ENCODE results near the gene PLA2G10. TPM values are rescaled to one million over a fixed set of nuclear protein-coding genes. Genes with fewer than 3 reads are reported as not detected.

The PLA2G10 gene
- total and polyA plus RNA-seq, 7 donors: not detected

- intact Hi-C loops (cut with DNase I): no loop called here
These were observed 17.5 kb downstream of the PLA2G10 start for GRCh38 chr16:14676633-14677032.

GRCh38 chr16:14672403-14672971 lies 21.6 kb downstream of the PLA2G10 start:
- Histone ChIP-seq H3K36me3 (ENCODE audit: insufficient read depth in 1 of 2, low read depth in 1 of 2) (peaks cover 2 to 6% of the 10 kb centered on the region in 2 donors), H3K4me1 (no peaks in the 10 kb centered on the region), H3K27me3 (ENCODE audit: insufficient read depth in 3 of 3, low read length in 2 of 3) (no peaks in the 10 kb centered on the region), H3K9me3 (no peaks in the 10 kb centered on the region), H3K4me3 (no peak overlapping the region), H3K27ac (no peak overlapping the region)
- no peak for DNase-seq
- TF ChIP-seq CTCF (IDR thresholded peaks at IDR 0.05): no peak
- no peak for ATAC-seq
- WGBS, 3 donors: 68 to 78% (median 70%) methylated on average over 7 of the region's 7 CpGs
- intact Hi-C loops (cut with DNase I): no loop called here

More at GRCh38 chr16:14676633-14677032, 17.5 kb downstream of the PLA2G10 start:
- Histone ChIP-seq H3K9me3 (no peaks in the 10 kb centered on the region), H3K4me1 (no peaks in the 10 kb centered on the region), H3K27me3 (ENCODE audit: insufficient read depth in 3 of 3, low read length in 2 of 3) (no peaks in the 10 kb centered on the region), H3K4me3 (no peak overlapping the region), H3K27ac (no peak overlapping the region), H3K36me3 (ENCODE audit: insufficient read depth in 1 of 2, low read depth in 1 of 2) (no peaks in the 10 kb centered on the region)
- DNase-seq (no peak), ATAC-seq (no peak)
- WGBS, 3 donors: 86 to 87% (median 86%) methylated on average over 3 of the region's 3 CpGs
- no peak for TF ChIP-seq CTCF (IDR thresholded peaks at IDR 0.05)

- Histone ChIP-seq H3K27ac (no peak overlapping the region), H3K4me3 (no peak overlapping the region), H3K27me3 (ENCODE audit: insufficient read depth in 3 of 3, low read length in 2 of 3) (no peaks in the 10 kb centered on the region), H3K9me3 (no peaks in the 10 kb centered on the region), H3K36me3 (ENCODE audit: insufficient read depth in 1 of 2, low read depth in 1 of 2) (peaks cover 9 to 33% of the 10 kb centered on the region in 2 donors), H3K4me1 (no peaks in the 10 kb centered on the region)
- TF ChIP-seq CTCF (IDR thresholded peaks at IDR 0.05): no peak
- peak; percentile 32 to 57 (median 44) for ATAC-seq
- WGBS, 3 donors: 90 to 95% (median 92%) methylated on average over 4 of the region's 4 CpGs
- no peak for DNase-seq
- intact Hi-C loops (cut with DNase I): no loop called here
These were observed 24.3 kb downstream of the PLA2G10 start for GRCh38 chr16:14669776-14670175.

GRCh38 chr16:14668556-14669223 lies 25.4 kb downstream of the PLA2G10 start:
- DNase-seq (no peak), ATAC-seq (peak in 3 of 4 donors; percentile 37 to 62 (median 61))
- Histone ChIP-seq H3K36me3 (ENCODE audit: insufficient read depth in 1 of 2, low read depth in 1 of 2) (peaks cover 9 to 44% of the 10 kb centered on the region in 2 donors), H3K9me3 (no peaks in the 10 kb centered on the region), H3K4me1 (no peaks in the 10 kb centered on the region), H3K27ac (no peak overlapping the region), H3K27me3 (ENCODE audit: insufficient read depth in 3 of 3, low read length in 2 of 3) (no peaks in the 10 kb centered on the region), H3K4me3 (no peak overlapping the region)
- intact Hi-C loops (cut with DNase I): no loop called here
- TF ChIP-seq CTCF (IDR thresholded peaks at IDR 0.05): no peak
- 59 to 68% (median 61%) methylated on average over 7 of the region's 7 CpGs for WGBS, 3 donors

Measured in psoas muscle (tissue), 8 donors.